Spleen (tissue), 7 donors: Measurements from ENCODE around the gene SCN1B.

Experiments used
- CTCF ChIP-seq, 11 experiments: fragments of 200-600 bp in 7 of 11; fragments of 450-650 bp in 4 of 11; sonication (generic) in 4 of 11; IDR thresholded peaks in 8 of 11; conservative IDR thresholded peaks in 3 of 11; 1 replicate in 7 of 11; 2 replicates in 4 of 11; pipeline versions ENCODE4 v1.4.0 to v1.8.0; 2016 to 2021; ENCODE audit warnings: antibody characterized with exemption in 11 of 11, inconsistent platforms in 4 of 11, mild to moderate bottlenecking in 1 of 11
- POLR2A ChIP-seq, 3 donors: fragments of 450-650 bp; IDR thresholded peaks; one replicate each; pipeline ENCODE4 v1.5.1; 2017; ENCODE audit warnings: antibody characterized with exemption in 3 of 3, mild to moderate bottlenecking in 1 of 3
- POLR2AphosphoS5 ChIP-seq, 3 donors: sonication (generic); formaldehyde crosslinking; IDR thresholded peaks; one replicate each; pipeline ENCODE4 v1.5.1; 2017; ENCODE audit warnings: antibody characterized with exemption in 3 of 3
- donor health status: DM: no; HTN: no; CAD: no; lungs with moderate emphysema.
- donor health status: DM: no; HTN: no; CAD: no.
- donor health status: DM: no; HTN: no; CAD: no.

- no peak for TF ChIP-seq CTCF (IDR thresholded peaks at IDR 0.05 in 8 of 11, conservative IDR thresholded peaks at IDR 0.05 in 3 of 11)
- no peak for TF ChIP-seq POLR2AphosphoS5 (IDR thresholded peaks at IDR 0.05)
- no peak for TF ChIP-seq POLR2A (IDR thresholded peaks at IDR 0.05)
Measured at GRCh38 chr19:35018379-35018778, 11.9 kb upstream of the SCN1B start.
